HepG2 (cell line): ENCODE measurements around the gene KIAA1549. TPM values are rescaled to one million over a fixed set of nuclear protein-coding genes. Genes with fewer than 3 reads are reported as not detected.

ENCODE experiments used
- PHB2 ChIP-seq: fragments of 450-650 bp; IDR thresholded peaks from 2 replicates; pipeline ENCODE4 v1.6.1; 2018; ENCODE audit not compliant: partially characterized antibody
- REPIN1 ChIP-seq: sonication (generic); formaldehyde crosslinking; IDR thresholded peaks from 2 replicates; pipeline ENCODE4 v1.8.0; 2022; ENCODE audit warnings: missing genetic modification reagents, low read depth, mild to moderate bottlenecking, borderline replicate concordance
- TBL1XR1 ChIP-seq: fragments of 150-350 bp; IDR thresholded peaks from 2 replicates; pipeline ENCODE4 v1.6.1; 2014; ENCODE audit warnings: borderline replicate concordance, low read length; ENCODE audit not compliant: partially characterized antibody
- YEATS2 ChIP-seq: sonication (generic); formaldehyde crosslinking; IDR thresholded peaks from 2 replicates; pipeline ENCODE4 v1.4.0; 2020; ENCODE audit warnings: missing genetic modification reagents, borderline replicate concordance
- ZNF121 ChIP-seq: sonication (generic); formaldehyde crosslinking; IDR thresholded peaks from 2 replicates; pipeline ENCODE4 v1.5.0; 2020; ENCODE audit warnings: mild to moderate bottlenecking, missing genetic modification reagents
- ZNF367 ChIP-seq: sonication (generic); formaldehyde crosslinking; IDR thresholded peaks from 2 replicates; pipeline ENCODE4 v1.4.0; 2020; ENCODE audit warnings: missing genetic modification reagents, borderline replicate concordance
- polyA plus RNA-seq, 8 experiments: library from polyadenylated mRNA; depleted of rRNA in 3 of 8; stranded (reverse) in 7 of 8; unstranded in 1 of 8; fragments of >200 nt; fragmentation: Illumina TruSeq in 4 of 8; extraction: Trizol in 4 of 8; gene quantifications; 2 replicates each; pipeline versions ENCODE4 v1.2.1 to v1.2.3, GENCODE V29; 2011 to 2016; ENCODE audit warnings: low read depth in 4 of 8, missing spikeins in 1 of 8, mixed read lengths in 1 of 8; ENCODE audit not compliant: insufficient read depth in 1 of 8
- total RNA-seq, 5 experiments: library from RNA; depleted of rRNA; stranded (reverse); fragments of >200 nt; fragmentation: Illumina TruSeq; extraction: Trizol; gene quantifications; 2 replicates each; pipeline ENCODE4 v1.2.3, GENCODE V29; 2016; ENCODE audit warnings: low read depth in 1 of 5
- TF ChIP-seq, protein P1 (sequence below): sonication (generic); formaldehyde crosslinking; IDR thresholded peaks from 2 replicates; pipeline ENCODE4 v1.4.0; 2020; ENCODE audit warnings: missing genetic modification reagents, borderline replicate concordance
- TF ChIP-seq, protein P2 (sequence below): sonication (generic); formaldehyde crosslinking; IDR thresholded peaks from 2 replicates; pipeline ENCODE4 v1.5.0; 2020; ENCODE audit warnings: missing genetic modification reagents
- TF ChIP-seq, protein P3 (sequence below): sonication (generic); formaldehyde crosslinking; IDR thresholded peaks from 2 replicates; pipeline ENCODE4 v1.4.0; 2020; ENCODE audit warnings: mild to moderate bottlenecking, missing genetic modification reagents
- TF ChIP-seq, protein P4 (sequence below): sonication (generic); formaldehyde crosslinking; IDR thresholded peaks from 2 replicates; pipeline ENCODE4 v1.4.0; 2020; ENCODE audit warnings: missing genetic modification reagents; ENCODE audit errors: not compliant biosample characterization

The KIAA1549 gene
- total and polyA plus RNA-seq, 2 of the 13 experiments (the other 11 are each of a cell fraction or from before 2014, with no cell fraction given): 1.1 to 1.8 TPM

DNA sequence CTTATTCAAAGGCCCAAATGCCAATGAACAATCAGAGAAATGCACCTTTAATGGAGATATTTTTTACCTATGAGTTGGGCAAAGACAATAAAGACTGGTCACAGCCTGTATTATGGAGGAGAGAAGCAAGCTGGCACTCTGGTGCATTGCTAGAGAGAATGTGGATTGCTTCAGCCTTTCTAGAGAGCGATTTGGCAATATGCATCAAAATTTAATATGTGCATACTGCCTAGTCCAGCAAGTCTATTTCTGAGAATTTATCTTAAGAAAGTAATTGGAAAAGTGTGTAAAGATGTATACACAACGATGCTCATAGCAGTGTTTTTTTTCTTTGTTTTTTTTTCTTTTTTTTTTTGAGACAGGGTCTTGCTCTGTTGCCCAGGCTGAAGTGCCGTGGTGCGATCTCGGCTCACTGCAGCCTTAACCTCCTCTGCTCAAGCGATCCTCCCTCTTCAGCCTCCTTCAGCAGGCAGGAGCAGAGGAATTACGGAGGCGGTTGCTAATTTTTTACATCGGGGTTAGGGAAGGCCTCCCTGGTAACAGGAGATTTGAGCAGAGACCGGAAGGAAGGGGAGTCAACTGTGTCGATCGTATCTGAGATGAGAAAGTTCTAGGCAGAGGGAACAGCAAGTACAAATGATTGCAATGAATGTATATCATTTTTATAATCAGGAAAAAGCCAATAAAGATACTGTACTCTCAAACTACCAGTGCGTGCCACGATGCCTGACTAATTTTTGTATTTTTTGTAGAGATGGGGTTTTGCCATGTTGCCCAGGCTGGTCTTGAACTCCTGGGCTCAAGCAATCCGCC is 16.4 kb downstream of the KIAA1549 start (continued):
- TF ChIP-seq, protein P1, sequence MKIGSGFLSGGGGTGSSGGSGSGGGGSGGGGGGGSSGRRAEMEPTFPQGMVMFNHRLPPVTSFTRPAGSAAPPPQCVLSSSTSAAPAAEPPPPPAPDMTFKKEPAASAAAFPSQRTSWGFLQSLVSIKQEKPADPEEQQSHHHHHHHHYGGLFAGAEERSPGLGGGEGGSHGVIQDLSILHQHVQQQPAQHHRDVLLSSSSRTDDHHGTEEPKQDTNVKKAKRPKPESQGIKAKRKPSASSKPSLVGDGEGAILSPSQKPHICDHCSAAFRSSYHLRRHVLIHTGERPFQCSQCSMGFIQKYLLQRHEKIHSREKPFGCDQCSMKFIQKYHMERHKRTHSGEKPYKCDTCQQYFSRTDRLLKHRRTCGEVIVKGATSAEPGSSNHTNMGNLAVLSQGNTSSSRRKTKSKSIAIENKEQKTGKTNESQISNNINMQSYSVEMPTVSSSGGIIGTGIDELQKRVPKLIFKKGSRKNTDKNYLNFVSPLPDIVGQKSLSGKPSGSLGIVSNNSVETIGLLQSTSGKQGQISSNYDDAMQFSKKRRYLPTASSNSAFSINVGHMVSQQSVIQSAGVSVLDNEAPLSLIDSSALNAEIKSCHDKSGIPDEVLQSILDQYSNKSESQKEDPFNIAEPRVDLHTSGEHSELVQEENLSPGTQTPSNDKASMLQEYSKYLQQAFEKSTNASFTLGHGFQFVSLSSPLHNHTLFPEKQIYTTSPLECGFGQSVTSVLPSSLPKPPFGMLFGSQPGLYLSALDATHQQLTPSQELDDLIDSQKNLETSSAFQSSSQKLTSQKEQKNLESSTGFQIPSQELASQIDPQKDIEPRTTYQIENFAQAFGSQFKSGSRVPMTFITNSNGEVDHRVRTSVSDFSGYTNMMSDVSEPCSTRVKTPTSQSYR (CRISPR knock-in tag): no peak
- TF ChIP-seq YEATS2 (CRISPR knock-in tag) (no peak), REPIN1 (CRISPR knock-in tag) (no peak), PHB2 (no peak), ZNF121 (CRISPR knock-in tag) (no peak), TBL1XR1 (no peak), ZNF367 (CRISPR knock-in tag) (no peak)
- TF ChIP-seq, protein P2, sequence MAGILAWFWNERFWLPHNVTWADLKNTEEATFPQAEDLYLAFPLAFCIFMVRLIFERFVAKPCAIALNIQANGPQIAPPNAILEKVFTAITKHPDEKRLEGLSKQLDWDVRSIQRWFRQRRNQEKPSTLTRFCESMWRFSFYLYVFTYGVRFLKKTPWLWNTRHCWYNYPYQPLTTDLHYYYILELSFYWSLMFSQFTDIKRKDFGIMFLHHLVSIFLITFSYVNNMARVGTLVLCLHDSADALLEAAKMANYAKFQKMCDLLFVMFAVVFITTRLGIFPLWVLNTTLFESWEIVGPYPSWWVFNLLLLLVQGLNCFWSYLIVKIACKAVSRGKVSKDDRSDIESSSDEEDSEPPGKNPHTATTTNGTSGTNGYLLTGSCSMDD: no peak
- TF ChIP-seq, protein P3, sequence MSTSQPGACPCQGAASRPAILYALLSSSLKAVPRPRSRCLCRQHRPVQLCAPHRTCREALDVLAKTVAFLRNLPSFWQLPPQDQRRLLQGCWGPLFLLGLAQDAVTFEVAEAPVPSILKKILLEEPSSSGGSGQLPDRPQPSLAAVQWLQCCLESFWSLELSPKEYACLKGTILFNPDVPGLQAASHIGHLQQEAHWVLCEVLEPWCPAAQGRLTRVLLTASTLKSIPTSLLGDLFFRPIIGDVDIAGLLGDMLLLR (CRISPR knock-in tag): no peak
- TF ChIP-seq, protein P4, sequence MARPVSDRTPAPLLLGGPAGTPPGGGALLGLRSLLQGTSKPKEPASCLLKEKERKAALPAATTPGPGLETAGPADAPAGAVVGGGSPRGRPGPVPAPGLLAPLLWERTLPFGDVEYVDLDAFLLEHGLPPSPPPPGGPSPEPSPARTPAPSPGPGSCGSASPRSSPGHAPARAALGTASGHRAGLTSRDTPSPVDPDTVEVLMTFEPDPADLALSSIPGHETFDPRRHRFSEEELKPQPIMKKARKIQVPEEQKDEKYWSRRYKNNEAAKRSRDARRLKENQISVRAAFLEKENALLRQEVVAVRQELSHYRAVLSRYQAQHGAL: no peak
